Measurements from ENCODE around the gene CSTF3.
"Not testable (repeated sequence)": the region's sequence is repeated elsewhere in the genome, so short reads cannot be mapped to it uniquely, and the experiment has no call there.

Gene CSTF3

GRCh38 chr11:33125025-33125424 is 36.3 kb downstream of the CSTF3 start:
- no peak for DNase-seq (ENCODE audit: low read depth in 2 of 2)
- TF ChIP-seq CTCF (IDR thresholded peaks at IDR 0.05; ENCODE audit: low read depth, low read length), result no peak
- no peak overlapping the region for H3K4me3 ChIP-seq (replicated peaks in 1 of 2; ENCODE audit: low read depth in 2 of 2, low read length in 2 of 2)

- not testable (repeated sequence) for DNase-seq (ENCODE audit: low read depth in 2 of 2); H3K4me3 ChIP-seq (replicated peaks in 1 of 2; ENCODE audit: low read depth in 2 of 2, low read length in 2 of 2)
Observed at GRCh38 chr11:33122696-33123095, 38.6 kb downstream of the CSTF3 start.

GRCh38 chr11:33116535-33116934 is 44.7 kb downstream of the CSTF3 start:
- no peak overlapping the region for H3K4me3 ChIP-seq (replicated peaks in 1 of 2; ENCODE audit: low read depth in 2 of 2, low read length in 2 of 2)
- peak in 1 of 2 donors; percentile 11 for DNase-seq (ENCODE audit: low read depth in 2 of 2)
- TF ChIP-seq CTCF (IDR thresholded peaks at IDR 0.05; ENCODE audit: low read depth, low read length), result no peak

- TF ChIP-seq CTCF (IDR thresholded peaks at IDR 0.05; ENCODE audit: low read depth, low read length), result no peak
- DNase-seq (ENCODE audit: low read depth in 2 of 2), result no peak
Observed at GRCh38 chr11:33110083-33110482, 51.2 kb downstream of the CSTF3 start.

GRCh38 chr11:33109294-33109895 is 51.9 kb downstream of the CSTF3 start:
- TF ChIP-seq CTCF (IDR thresholded peaks at IDR 0.05; ENCODE audit: low read depth, low read length), result no peak
- DNase-seq (ENCODE audit: low read depth in 2 of 2), result no peak
- no peak overlapping the region for H3K4me3 ChIP-seq (replicated peaks in 1 of 2; ENCODE audit: low read depth in 2 of 2, low read length in 2 of 2)

More at GRCh38 chr11:33110083-33110482, 51.2 kb downstream of the CSTF3 start:
- H3K4me3 ChIP-seq (replicated peaks in 1 of 2; ENCODE audit: low read depth in 2 of 2, low read length in 2 of 2), result no peak overlapping the region

- DNase-seq (ENCODE audit: low read depth in 2 of 2), result no peak
- TF ChIP-seq CTCF (IDR thresholded peaks at IDR 0.05; ENCODE audit: low read depth, low read length), result no peak
- H3K4me3 ChIP-seq (replicated peaks in 1 of 2; ENCODE audit: low read depth in 2 of 2, low read length in 2 of 2), result no peak overlapping the region
Observed at GRCh38 chr11:33103836-33104235, 57.4 kb downstream of the CSTF3 start.

- H3K4me3 ChIP-seq (replicated peaks in 1 of 2; ENCODE audit: low read depth in 2 of 2, low read length in 2 of 2), result no peak overlapping the region
- no peak for DNase-seq (ENCODE audit: low read depth in 2 of 2)
- no peak for TF ChIP-seq CTCF (IDR thresholded peaks at IDR 0.05; ENCODE audit: low read depth, low read length)
Observed at GRCh38 chr11:33094157-33094556, 67.1 kb downstream of the CSTF3 start.
